ENCODE measurements around the gene OR52B2. TPM values are rescaled to one million over a fixed set of nuclear protein-coding genes. Genes with fewer than 3 reads are reported as not detected.

OR52B2 gene
- total RNA-seq, 1 experiment from 2014 or later, result not detected

GRCh38 chr11:6129011-6129410 is 41.1 kb downstream of the OR52B2 start:
- no peak for DNase-seq (ENCODE audit: low read depth, low spot score)
- in situ Hi-C loops (cut with HindIII; ENCODE audit: low pct_unique_long_range_greater_than_20kb, low sequenced_read_pairs), result no loop called here
- intact Hi-C loops (cut with micrococcal nuclease; ENCODE audit: unreplicated experiment), result no loop called here
- H3K4me1 ChIP-seq (ENCODE audit: control insufficient read depth, insufficient read depth, low read length), result no peaks in the 10 kb centered on the region
- no peaks in the 10 kb centered on the region for H3K36me3 ChIP-seq (ENCODE audit: control insufficient read depth, insufficient read depth, low read length)
- H3K9me3 ChIP-seq (ENCODE audit: control insufficient read depth, insufficient read depth, low read depth, low read length), result no peaks in the 10 kb centered on the region
- TF ChIP-seq SIN3A (IDR thresholded peaks at IDR 0.05; ENCODE audit: borderline replicate concordance, insufficient read depth, low read depth, low read length), result no peak
- TF ChIP-seq TCF7L2 (IDR thresholded peaks at IDR 0.05; ENCODE audit: low read depth, low read length), result no peak
- TF ChIP-seq CTCF (IDR thresholded peaks at IDR 0.05), result no peak
- no peak for TF ChIP-seq POLR2AphosphoS5 (IDR thresholded peaks at IDR 0.05; ENCODE audit: low read depth, low read length)
- TF ChIP-seq, protein P1, sequence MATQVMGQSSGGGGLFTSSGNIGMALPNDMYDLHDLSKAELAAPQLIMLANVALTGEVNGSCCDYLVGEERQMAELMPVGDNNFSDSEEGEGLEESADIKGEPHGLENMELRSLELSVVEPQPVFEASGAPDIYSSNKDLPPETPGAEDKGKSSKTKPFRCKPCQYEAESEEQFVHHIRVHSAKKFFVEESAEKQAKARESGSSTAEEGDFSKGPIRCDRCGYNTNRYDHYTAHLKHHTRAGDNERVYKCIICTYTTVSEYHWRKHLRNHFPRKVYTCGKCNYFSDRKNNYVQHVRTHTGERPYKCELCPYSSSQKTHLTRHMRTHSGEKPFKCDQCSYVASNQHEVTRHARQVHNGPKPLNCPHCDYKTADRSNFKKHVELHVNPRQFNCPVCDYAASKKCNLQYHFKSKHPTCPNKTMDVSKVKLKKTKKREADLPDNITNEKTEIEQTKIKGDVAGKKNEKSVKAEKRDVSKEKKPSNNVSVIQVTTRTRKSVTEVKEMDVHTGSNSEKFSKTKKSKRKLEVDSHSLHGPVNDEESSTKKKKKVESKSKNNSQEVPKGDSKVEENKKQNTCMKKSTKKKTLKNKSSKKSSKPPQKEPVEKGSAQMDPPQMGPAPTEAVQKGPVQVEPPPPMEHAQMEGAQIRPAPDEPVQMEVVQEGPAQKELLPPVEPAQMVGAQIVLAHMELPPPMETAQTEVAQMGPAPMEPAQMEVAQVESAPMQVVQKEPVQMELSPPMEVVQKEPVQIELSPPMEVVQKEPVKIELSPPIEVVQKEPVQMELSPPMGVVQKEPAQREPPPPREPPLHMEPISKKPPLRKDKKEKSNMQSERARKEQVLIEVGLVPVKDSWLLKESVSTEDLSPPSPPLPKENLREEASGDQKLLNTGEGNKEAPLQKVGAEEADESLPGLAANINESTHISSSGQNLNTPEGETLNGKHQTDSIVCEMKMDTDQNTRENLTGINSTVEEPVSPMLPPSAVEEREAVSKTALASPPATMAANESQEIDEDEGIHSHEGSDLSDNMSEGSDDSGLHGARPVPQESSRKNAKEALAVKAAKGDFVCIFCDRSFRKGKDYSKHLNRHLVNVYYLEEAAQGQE (IDR thresholded peaks at IDR 0.05; ENCODE audit: insufficient read depth in 1 of 2, low read depth in 2 of 2, low read length in 1 of 2), result no peak
- ATAC-seq, result no peak
- H3K27me3 ChIP-seq (ENCODE audit: control insufficient read depth, insufficient read depth, low read length), result 0 out of 2 replicates have a peak, but pooled peaks cover 2% of the 10 kb centered on the region
- no peak overlapping the region for H3K4me3 ChIP-seq (ENCODE audit: low read depth in 2 of 2, low read length in 2 of 2)
- BruUV-seq (replicated peaks), result no TSS peak
- POLR2A ChIA-PET, result no interaction called here
- CTCF ChIA-PET, result no interaction called here
- H3K27ac ChIP-seq (ENCODE audit: low read length), result no peak overlapping the region

- ATAC-seq (no peak), DNase-seq (ENCODE audit: low read depth, low spot score) (no peak)
- no peaks in the 10 kb centered on the region for H3K36me3 ChIP-seq (ENCODE audit: control insufficient read depth, insufficient read depth, low read length)
- intact Hi-C loops (cut with micrococcal nuclease; ENCODE audit: unreplicated experiment) (no loop called here), in situ Hi-C loops (cut with HindIII; ENCODE audit: low pct_unique_long_range_greater_than_20kb, low sequenced_read_pairs) (no loop called here)
- H3K4me1 ChIP-seq (ENCODE audit: control insufficient read depth, insufficient read depth, low read length), result no peaks in the 10 kb centered on the region
- 0 out of 2 replicates have a peak, but pooled peaks cover 2% of the 10 kb centered on the region for H3K27me3 ChIP-seq (ENCODE audit: control insufficient read depth, insufficient read depth, low read length)
- ChIA-PET CTCF (no interaction called here), POLR2A (no interaction called here)
- no peak for TF ChIP-seq POLR2AphosphoS5 (IDR thresholded peaks at IDR 0.05; ENCODE audit: low read depth, low read length)
- TF ChIP-seq CTCF (IDR thresholded peaks at IDR 0.05), result no peak
- TF ChIP-seq TCF7L2 (IDR thresholded peaks at IDR 0.05; ENCODE audit: low read depth, low read length), result no peak
- TF ChIP-seq, protein P1 (IDR thresholded peaks at IDR 0.05; ENCODE audit: insufficient read depth in 1 of 2, low read depth in 2 of 2, low read length in 1 of 2), result no peak
- no peak for TF ChIP-seq SIN3A (IDR thresholded peaks at IDR 0.05; ENCODE audit: borderline replicate concordance, insufficient read depth, low read depth, low read length)
- no peak overlapping the region for H3K4me3 ChIP-seq (ENCODE audit: low read depth in 2 of 2, low read length in 2 of 2)
- no TSS peak for BruUV-seq (replicated peaks)
- no peaks in the 10 kb centered on the region for H3K9me3 ChIP-seq (ENCODE audit: control insufficient read depth, insufficient read depth, low read depth, low read length)
- H3K27ac ChIP-seq (ENCODE audit: low read length), result no peak overlapping the region
Measured at GRCh38 chr11:6127881-6128280, 42.2 kb downstream of the OR52B2 start.

All from Panc1 (cell line).